ENCODE measurements around the gene AQP7.
"Not testable (repeated sequence)": the region's sequence is repeated elsewhere in the genome, so short reads cannot be mapped to it uniquely, and the experiment has no call there.

The AQP7 gene

DNA sequence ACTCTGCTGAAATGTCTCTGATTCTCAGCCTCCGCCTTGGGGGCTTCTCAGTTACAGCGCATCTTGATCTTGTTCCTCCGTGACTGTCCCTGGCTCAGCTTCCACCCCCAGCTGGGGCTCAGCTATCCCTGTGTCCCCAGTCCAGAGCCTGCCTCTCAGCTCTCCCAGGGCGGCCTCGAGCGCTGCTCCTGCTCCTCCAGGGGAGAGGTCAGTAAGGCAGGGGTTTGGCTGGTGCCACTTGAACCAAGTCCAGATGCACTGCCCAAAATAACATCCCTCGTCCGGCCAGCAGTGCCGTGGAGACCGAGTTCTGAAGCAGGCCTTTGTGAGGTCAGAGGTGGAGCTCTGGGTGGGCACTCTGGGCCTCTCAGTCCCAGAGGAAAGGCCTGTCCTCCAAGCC lies at the start of gene AQP7:
TSS of gene AQP7 (minus strand) at position 198 of the 400 bp plus-strand sequence. CDS start 1,306 bp downstream, outside the sequence.
- DNase-seq = not testable (repeated sequence)

GRCh38 chr9:33450621-33451146 lies 48.3 kb upstream of the AQP7 start:
- DNase-seq = no peak

DNA sequence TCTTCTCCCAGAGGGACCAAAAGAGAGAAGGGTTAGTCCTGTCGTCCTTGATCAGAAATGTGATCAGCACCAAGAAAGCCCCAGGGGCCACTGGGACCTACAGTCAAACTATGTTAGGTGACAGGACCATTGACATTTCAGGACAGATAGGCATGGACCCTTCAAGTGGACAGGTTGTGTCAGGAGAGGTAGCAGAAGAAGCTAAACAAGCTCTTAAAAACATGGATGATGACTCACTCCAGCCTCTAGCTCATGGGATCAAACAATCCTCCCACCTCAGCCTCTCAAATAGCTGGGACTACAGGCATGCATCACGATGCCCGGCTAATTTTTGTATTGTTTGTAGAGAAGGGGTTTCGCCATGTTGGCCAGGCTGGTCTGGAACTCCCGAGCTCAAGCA lies 47.3 kb upstream of the AQP7 start:
- no peak for DNase-seq

DNA sequence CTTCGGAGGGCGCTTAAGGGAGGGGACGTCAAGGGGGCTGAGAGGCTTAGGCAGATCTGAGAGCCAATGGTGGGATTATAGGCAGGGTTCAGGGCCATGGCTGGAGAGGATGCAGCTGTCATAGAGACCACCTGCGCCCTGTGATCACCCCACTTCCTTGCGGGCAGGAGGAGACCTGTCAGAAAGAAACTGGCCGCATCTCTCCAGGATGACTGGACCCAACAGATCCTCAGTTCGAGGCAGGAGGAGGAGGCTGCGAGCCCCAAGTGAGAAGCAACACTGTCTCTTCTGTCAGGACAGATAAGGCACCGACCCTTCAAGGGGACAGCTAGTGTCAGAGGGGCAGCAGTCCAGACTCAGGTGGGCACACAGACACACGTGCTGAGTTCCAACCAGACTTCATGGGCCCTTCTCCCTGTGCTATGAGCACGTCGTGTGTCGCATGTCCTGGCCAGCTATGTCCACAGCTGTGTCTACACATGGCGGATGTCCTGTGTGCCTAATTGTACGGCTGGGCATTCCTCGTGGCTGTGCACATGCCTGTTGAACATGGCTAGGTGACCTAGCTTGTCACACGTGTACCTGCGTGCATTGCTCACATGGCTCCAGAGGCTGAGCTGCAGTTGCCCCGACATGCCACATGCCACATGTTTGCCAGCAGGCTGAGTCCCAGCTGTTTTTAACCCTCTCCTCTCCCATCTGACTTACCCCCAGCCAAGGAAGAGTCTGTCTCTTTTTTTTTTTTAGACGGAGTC lies 45.6 kb upstream of the AQP7 start:
- no peak for DNase-seq

DNA sequence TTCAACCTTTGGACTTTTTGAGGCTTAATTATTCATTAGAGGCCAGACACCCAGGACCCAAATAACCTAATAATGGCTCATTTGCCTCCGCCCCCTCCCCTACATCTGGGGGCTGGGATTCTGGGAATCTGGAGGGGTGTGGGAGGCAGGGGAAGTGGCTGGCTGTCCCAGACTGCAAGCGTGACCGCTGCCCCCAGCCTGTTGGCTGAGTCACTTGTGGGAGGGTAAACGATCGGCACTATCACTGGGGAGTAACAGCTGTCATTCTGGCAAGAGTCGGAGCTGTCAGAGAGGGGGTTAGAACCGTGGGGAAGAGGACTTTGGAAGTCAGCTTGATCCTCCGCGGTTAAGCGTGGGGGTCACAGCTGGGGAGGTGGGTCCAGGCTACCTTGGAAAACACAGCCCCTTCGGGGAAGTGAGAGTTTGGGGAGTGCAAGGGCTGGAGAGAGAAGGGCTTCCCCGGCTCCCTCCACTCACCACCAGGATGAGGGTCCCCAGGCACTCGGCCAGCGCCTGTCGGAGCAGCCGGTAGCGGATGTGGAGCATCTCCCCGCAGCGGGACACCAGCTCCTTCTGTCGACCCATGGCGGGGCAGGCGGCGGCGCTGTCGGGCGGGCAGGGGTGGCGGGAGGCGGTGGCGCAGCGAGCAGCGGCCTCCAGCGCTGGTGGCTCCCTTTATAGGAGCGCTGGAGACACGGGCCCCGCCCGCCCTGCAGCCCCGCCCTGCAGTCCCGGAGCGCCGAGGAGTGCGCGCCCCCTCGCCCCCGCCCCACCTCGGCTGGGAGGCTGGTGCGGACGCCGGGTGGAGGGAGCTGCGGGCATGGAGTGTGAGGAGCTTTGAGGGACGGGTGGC lies 44.8 kb upstream of the AQP7 start, which contains the start of gene AQP3:
TSS of gene AQP3 (minus strand) at position 648 of the 853 bp plus-strand sequence. CDS start at position 585, 63 bp downstream.
- no peak for DNase-seq

DNA sequence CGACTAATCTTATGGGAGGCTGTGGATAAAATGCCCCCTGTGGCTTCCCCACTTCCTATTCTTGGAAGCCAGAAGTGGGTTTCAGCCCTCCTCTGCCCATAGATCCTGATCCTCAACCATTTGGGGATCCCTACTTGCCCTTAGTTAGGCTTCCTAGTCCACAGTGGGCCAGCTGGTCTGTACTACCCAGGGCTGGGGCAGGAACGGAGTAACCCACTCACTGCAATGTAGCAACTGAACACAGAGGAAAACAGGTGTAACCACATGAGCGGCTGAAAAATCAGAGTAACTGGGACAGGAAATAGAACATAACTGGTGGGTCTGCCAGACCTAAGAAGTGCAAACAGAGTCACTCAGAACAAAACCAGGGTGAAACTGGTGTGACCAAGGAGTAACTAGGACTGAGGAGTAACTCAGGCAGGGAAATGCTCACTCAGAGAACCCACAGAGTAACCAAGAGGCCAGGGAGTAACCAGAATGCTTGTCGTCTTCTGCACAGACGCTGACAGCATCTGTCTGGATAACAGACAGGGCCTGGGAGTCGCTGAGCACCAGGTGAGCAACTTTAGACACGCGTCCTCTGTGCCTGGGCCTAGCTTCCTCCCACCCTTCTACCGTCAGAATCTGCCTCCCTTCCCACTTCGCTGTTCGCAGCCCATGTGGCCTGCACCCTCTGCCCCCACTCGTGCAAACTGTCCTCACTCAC lies 44.0 kb upstream of the AQP7 start:
- no peak for DNase-seq

- no peak for DNase-seq
Measured at GRCh38 chr9:33445389-33446239, 43.2 kb upstream of the AQP7 start.

DNA sequence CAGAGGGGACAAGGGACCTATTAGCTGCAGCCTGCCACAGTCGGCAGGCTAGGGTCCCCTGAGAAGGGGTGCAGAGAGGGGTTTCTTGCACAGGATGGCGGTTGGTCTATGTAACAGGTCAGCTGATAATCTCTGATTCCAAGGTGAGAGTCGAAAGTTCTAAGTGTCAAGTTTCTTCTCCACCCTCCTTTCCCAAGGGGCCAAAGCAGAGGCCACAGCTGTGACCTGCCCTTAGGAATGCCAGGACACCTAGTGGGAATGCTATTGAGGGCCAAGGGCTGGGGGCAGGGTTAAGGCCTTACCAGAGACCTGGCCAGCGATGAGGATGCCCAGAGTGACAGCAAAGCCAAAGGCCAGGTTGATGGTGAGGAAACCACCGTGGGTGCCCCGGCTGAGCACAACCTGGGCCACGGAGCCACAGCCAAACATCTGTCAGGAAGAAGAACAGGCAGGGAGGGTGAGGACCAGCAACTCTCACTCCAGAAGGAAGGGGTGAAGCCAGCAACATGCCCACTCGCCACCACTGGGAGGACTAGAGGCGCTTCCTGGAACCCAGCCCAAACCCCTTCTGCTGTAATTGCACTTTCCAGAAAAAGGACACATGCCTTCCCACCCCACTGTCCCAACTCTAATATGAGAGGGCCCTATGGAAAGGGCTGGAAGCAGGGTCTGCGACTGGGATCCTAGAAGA lies 41.2 kb upstream of the AQP7 start:
- DNase-seq = no peak

- peak; percentile 5 for DNase-seq
Measured at GRCh38 chr9:33443047-33443446, 40.7 kb upstream of the AQP7 start.

GRCh38 chr9:33442125-33442524 lies 39.8 kb upstream of the AQP7 start:
- DNase-seq = no peak

DNA sequence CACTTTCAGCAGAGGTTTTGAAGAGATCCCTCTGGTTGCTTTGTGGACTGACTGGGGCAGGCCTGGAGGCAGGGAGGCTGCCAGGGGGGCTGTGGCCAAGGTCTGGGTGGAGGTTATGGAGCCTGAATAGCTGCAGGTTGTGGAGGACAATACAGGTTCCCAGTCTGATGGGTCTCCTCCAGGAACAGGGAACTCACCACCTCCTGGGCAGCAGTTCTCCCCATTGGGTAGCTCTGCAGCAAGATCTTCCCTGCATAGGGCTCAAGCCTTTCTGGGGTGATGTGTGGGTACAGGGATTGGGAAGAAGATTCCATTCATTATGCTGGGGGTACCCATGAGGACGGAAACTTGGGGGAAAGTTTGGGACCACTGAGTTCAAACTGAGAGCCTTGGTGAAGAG lies 38.2 kb upstream of the AQP7 start:
- no peak for DNase-seq

DNA sequence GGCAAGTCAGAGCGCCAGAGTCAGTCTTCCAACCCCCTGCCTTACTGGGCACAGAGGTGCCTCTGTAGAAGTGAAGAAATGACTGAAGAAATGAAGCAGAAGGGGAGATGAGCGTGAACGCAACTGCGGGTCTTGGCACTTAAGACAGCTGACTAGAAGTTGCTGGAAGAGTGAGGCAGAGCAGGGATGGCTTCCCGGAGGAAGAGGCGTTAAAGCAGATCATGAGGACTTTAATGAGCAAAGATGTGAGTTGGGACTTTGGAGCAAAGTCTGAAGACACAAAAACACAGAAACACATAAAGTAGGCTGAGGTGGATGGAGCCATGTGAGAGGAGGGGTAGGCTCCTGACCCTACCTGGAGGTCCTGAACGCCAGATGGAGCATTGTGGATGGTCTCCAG lies 37.8 kb upstream of the AQP7 start:
- no peak for DNase-seq

DNA sequence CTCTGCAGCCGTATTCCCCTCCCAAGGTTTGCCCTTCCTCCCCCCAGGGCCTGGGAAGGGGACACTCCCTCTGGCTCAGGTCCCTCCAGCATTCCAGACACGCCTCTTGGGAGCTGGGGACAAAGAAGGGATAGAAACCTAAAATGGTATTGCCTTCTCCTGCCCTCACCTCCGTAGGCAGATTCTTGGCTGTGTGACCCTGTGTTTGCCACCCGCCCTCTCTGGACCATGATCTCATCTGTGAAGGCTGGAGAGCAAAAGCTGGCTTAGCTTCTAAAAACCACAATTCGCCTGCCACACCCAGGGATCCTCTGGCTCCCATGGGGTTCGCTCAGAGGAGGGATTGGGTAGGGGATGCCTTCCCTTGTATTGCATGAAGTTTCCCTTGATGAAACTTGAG lies 37.4 kb upstream of the AQP7 start:
- no peak for DNase-seq

GRCh38 chr9:33438926-33439680 lies 36.7 kb upstream of the AQP7 start:
- DNase-seq = no peak

DNA sequence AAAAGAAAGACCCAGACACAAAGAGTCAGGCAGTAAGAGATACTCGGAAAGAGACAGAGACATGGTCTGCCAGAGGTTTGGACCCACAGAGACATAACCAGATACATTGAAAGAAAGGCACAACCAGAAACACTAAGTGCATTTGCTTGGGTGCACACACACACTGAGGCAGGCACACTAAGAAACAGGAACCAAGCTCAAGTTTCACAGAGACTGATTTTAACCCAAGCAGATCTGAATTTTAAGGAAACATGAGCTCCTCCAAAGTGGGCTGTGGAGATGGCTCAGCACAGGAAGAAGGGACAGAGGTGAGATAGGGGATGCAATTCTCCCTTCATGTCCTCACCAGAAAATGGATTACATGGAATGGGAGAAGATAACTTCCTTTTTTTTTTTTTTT lies 35.5 kb upstream of the AQP7 start:
- DNase-seq = no peak

- DNase-seq = no peak
Measured at GRCh38 chr9:33437205-33437604, 34.8 kb upstream of the AQP7 start.

- no peak for DNase-seq
Measured at GRCh38 chr9:33436445-33436844, 34.1 kb upstream of the AQP7 start.

DNA sequence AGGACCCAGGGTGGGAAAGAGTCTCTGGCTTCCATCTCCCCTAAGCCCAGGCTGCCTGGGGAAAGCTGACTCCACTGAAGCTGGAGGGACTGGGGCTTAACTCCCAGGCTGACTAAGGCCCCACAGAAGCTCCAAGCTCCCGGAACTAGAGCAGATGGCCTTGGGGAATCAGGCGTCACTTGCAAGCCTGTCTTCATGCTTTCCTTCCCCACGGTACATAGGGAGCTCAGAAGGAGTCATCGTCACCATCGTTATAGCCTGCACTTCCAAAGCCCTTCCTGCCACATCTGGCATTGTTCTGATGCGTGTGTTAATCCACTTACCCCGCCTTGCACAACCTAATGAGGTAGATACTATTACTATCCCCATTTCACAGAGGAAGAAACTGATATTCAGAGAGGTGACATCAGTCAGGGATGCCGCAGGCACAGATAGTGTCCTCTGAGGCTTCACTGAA lies 33.5 kb upstream of the AQP7 start:
- no peak for DNase-seq

- DNase-seq = no peak
Measured at GRCh38 chr9:33434317-33435105, 32.1 kb upstream of the AQP7 start.

DNA sequence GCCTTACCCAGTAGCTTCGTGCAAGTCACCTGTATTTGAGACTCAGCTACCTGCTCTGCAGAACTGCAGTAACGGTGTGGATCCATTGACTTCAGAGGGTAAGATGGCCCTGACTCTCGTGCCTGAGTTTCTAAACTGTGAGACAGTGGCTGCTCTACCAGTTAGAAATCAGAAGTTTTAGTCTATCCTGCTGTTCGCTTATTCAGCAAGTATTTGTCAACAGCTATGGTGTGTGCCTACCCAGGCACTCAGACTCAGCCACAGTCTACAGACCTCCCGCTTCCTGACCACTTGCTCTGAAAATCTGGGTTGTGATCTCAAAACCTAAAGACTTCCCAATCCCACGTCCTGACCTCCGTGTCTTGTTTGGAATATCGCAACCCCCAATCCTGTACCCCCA lies 31.5 kb upstream of the AQP7 start:
- DNase-seq = no peak
